Measurements from ENCODE around the gene UBE2E3.
"Not testable (repeated sequence)": the region's sequence is repeated elsewhere in the genome, so short reads cannot be mapped to it uniquely, and the experiment has no call there.

UBE2E3 gene

DNA sequence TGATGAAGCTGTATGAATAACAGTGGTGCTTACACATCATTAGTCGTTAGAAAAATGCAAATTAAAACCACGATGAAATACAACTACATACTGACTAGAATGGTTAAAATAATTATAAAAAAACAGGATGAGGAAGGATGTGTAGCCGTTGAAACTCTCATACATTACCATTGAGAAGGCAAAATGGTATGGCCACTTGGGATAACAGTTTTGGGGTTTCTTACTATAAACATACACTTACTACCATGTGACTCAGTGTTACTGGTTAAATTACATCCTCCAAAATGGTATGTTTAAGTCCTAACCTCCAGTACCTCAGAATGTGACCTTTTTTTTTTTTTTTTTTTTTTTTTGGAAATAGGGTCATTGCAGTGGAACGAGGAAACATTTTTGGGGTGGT, 58.4 kb downstream of the UBE2E3 start:
- DNase-seq (ENCODE audit: low spot score in 2 of 2) (no peak), ATAC-seq (no peak)
- Mint-ChIP-seq H3K9me3 (no peaks in the 10 kb centered on the region), H3K36me3 (no peaks in the 10 kb centered on the region), H3K4me1 (peaks cover 30% of the 10 kb centered on the region), H3K27ac (peak overlapping the region; percentile 91), H3K4me3 (no peak overlapping the region)

DNA sequence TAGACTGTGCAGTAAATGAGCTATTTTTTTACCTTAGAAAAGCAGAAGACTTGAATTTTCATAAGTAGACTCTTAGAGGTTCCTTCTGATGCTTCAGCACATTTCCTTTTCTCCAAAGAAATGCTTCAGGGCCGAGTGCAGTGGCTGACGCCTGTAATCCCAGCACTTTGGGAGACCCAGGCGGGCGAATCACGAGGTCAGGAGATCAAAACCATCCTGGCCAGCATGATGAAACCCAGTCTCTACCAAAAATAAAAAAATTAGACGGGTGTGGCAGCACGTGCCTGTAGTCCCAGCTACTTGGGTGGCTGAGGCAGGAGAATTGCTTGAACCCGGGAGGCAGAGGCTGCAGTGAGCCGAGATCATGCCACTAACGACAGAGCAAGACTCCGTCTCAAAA, 60.4 kb downstream of the UBE2E3 start:
- not testable (repeated sequence) for H3K4me3 Mint-ChIP-seq; ATAC-seq; H3K9me3 Mint-ChIP-seq; H3K27ac Mint-ChIP-seq; H3K36me3 Mint-ChIP-seq; DNase-seq (ENCODE audit: low spot score in 2 of 2)
- H3K4me1 Mint-ChIP-seq, result peaks cover 28% of the 10 kb centered on the region

DNA sequence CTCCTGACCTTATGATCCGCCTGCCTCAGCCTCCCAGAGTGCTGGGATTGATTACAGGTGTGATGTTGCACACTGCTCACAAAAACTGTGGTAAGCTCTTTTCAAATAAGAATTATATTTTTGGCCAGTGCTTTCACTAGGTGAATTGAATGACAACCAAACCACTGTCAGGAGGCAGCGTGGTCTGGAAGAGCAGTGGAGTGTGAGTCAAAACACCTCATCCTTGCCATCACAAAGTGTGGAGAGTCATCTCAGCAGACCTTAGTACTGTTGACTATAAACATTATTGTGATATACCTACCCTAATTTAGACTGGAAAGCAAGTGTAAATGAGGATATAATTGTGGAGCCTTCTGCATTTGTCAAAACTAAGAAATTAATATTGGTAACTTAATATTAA, 61.3 kb downstream of the UBE2E3 start:
- peak; percentile 72 for ATAC-seq
- no peaks in the 10 kb centered on the region for H3K36me3 Mint-ChIP-seq
- H3K27ac Mint-ChIP-seq, result no peak overlapping the region
- H3K4me1 Mint-ChIP-seq, result peaks cover 20% of the 10 kb centered on the region
- H3K9me3 Mint-ChIP-seq, result no peaks in the 10 kb centered on the region
- H3K4me3 Mint-ChIP-seq, result no peak overlapping the region
- DNase-seq (ENCODE audit: low spot score in 2 of 2), result no peak

DNA sequence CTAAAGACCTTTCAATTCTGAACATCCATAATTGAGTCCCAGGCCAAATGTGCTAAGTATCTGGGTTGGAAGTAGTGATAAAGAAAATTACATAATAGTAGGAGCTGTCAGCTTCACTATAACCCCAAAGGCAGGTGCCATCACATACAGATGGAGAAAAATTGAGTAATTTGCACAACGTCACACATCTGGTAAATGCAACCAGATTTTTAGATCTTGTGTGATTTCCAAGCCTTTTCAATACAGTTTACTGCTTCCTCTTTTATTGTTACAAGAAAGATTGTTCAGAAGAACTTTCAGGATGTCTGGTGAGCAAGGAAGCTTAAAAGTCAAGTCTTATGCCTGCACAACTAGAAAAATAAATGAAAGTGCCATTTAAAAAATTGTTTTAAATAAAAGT, 62.3 kb downstream of the UBE2E3 start:
- DNase-seq (ENCODE audit: low spot score in 2 of 2), result no peak
- Mint-ChIP-seq H3K9me3 (no peaks in the 10 kb centered on the region), H3K4me3 (no peak overlapping the region), H3K27ac (no peak overlapping the region), H3K4me1 (peaks cover 9% of the 10 kb centered on the region), H3K36me3 (no peaks in the 10 kb centered on the region)
- ATAC-seq, result no peak

DNA sequence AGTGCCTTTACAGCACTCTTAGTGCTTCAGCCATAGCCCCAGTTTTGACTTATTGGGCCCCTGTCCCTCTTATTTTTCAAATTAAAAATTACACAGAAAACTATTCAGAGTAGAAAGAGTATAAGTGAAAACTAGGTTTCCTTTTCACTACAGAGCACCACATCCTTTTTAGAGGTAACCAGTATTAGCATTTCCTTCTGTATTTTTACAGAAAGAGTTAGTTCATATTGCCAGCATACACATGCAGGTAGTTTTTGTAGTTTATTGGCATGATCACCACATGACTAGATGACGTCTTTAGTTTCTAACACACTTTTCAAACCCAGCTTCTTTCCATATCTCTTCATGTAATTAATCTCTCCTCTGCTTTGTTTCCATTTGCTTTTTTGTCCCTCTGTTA, 66.4 kb downstream of the UBE2E3 start:
- Mint-ChIP-seq H3K27ac (no peak overlapping the region), H3K9me3 (no peaks in the 10 kb centered on the region), H3K36me3 (no peaks in the 10 kb centered on the region), H3K4me3 (no peak overlapping the region), H3K4me1 (no peaks in the 10 kb centered on the region)
- peak; percentile 61 for ATAC-seq
- no peak for DNase-seq (ENCODE audit: low spot score in 2 of 2)

DNA sequence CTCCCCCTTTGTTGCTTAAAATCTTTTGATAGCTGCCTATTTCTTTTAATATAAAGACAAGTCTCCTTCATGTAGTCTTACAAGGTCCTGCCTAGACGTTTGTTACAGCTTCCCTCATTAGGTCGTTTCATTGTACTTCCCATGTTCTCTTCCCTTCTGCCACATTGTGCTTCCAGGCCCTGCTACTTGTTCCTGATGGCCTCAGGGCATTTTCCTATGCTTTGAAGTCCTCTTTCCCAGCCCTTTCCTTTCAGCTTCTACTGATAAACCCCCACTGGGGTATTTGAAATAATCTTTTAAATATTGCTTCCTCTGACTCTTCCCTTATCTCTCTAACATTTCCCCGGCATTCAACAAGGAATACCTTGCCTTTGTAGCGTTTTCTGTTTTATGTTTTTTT, 67.4 kb downstream of the UBE2E3 start:
- no peaks in the 10 kb centered on the region for H3K9me3 Mint-ChIP-seq
- H3K27ac Mint-ChIP-seq, result no peak overlapping the region
- DNase-seq (ENCODE audit: low spot score in 2 of 2) (no peak), ATAC-seq (no peak)
- no peak overlapping the region for H3K4me3 Mint-ChIP-seq
- no peaks in the 10 kb centered on the region for H3K36me3 Mint-ChIP-seq
- peaks cover 9% of the 10 kb centered on the region for H3K4me1 Mint-ChIP-seq

DNA sequence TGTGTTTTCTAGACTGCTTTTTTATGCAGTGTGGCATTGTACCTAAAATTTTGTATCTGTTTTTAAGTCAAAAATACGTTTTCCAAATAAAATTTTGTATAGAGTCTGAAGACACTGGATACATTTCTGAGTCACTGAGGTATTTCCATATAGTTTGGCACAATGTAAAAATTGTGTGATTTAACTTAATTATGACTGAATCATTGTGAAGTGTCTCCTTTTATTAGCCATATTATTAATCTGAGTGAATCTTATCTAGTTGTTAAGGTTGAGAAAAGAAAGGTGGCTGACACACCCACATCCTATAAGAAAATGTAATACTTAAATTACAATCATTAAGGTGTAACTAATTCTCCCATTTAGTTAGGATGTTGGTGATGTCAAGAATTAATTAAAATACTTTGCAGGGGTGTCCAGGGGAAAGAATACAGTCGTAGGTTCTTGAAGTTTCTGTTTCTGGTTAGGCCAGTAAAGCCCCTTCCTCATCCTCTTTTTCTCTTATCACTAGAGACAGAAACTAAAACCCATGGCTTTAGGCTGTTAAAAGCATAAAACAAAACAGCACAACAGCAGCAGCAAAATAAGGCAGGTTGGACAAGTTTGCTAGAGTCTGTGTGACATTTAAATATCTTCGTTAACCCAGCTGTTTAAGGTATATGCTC, 71.6 kb downstream of the UBE2E3 start:
- Mint-ChIP-seq H3K4me3 (no peak overlapping the region), H3K9me3 (no peaks in the 10 kb centered on the region), H3K27ac (peak overlapping the region; percentile 56), H3K4me1 (peaks cover 26% of the 10 kb centered on the region), H3K36me3 (no peaks in the 10 kb centered on the region)
- ATAC-seq (no peak), DNase-seq (ENCODE audit: low spot score in 2 of 2) (no peak)

DNA sequence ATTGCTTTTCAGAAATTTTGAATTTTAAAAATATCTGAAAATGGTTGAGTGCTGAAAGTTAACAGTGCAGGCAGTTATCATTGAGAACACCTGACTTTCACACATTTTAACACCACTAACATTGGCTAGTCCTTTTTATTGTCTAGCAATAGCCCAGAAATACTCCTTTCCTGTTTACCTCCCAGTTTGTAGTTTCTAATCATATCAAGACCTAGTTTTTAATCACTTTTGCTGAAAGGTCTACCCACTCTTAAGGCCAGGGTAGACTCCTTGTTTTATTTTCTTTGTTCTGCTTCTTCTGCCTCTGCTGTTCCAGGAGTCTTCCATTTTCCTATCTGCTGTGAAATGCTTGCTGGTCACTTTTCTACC, 72.1 kb downstream of the UBE2E3 start:
- peak; percentile 81 for ATAC-seq
- H3K36me3 Mint-ChIP-seq, result no peaks in the 10 kb centered on the region
- peaks cover 26% of the 10 kb centered on the region for H3K4me1 Mint-ChIP-seq
- DNase-seq (ENCODE audit: low spot score in 2 of 2), result no peak
- no peaks in the 10 kb centered on the region for H3K9me3 Mint-ChIP-seq
- H3K27ac Mint-ChIP-seq, result peak overlapping the region; percentile 56
- H3K4me3 Mint-ChIP-seq, result peak overlapping the region; percentile 4

DNA sequence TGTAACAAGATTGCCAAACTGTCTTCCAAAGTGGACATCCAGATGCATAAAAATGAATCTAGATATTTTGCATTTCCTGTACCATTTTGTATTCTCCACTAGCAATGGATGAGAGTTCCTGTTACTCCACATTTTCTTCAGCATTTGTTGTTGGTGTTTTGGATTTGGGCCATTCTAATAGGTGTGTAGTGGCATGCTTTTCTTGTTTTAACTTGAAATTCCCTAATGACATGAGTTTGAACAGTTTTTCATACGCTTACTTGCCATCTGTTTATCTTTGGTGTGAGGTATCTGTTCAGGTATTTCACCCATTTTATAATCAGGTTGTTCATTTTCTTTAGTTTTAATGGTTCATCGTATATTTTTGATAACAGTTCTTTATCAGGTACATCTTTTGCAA, 73.9 kb downstream of the UBE2E3 start:
- H3K4me1 Mint-ChIP-seq, result peaks cover 26% of the 10 kb centered on the region
- DNase-seq (ENCODE audit: low spot score in 2 of 2), result no peak
- H3K4me3 Mint-ChIP-seq, result no peak overlapping the region
- no peak for ATAC-seq
- no peak overlapping the region for H3K27ac Mint-ChIP-seq
- no peaks in the 10 kb centered on the region for H3K9me3 Mint-ChIP-seq
- H3K36me3 Mint-ChIP-seq, result no peaks in the 10 kb centered on the region

DNA sequence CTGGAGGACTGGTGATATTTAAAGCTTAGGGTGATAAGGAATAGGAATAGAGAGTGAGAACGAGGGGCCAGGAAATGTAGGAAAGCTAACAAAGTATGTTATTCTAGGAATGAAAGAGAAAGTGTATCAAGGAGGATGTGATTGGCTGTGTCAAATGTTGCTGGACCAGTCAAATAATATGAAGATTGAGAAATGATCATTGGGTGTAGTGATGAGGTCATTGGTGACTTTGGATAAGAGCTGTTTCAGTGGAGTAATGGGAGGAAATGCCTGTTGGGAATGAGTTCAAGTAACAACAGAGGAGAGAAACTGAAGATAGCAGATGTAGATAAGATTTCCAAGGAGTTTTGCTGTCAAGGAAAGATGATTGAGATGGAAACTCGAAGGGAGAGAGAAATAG, 74.4 kb downstream of the UBE2E3 start:
- Mint-ChIP-seq H3K27ac (no peak overlapping the region), H3K4me1 (peaks cover 26% of the 10 kb centered on the region), H3K9me3 (no peaks in the 10 kb centered on the region), H3K4me3 (no peak overlapping the region), H3K36me3 (no peaks in the 10 kb centered on the region)
- ATAC-seq, result no peak
- DNase-seq (ENCODE audit: low spot score in 2 of 2), result no peak

DNA sequence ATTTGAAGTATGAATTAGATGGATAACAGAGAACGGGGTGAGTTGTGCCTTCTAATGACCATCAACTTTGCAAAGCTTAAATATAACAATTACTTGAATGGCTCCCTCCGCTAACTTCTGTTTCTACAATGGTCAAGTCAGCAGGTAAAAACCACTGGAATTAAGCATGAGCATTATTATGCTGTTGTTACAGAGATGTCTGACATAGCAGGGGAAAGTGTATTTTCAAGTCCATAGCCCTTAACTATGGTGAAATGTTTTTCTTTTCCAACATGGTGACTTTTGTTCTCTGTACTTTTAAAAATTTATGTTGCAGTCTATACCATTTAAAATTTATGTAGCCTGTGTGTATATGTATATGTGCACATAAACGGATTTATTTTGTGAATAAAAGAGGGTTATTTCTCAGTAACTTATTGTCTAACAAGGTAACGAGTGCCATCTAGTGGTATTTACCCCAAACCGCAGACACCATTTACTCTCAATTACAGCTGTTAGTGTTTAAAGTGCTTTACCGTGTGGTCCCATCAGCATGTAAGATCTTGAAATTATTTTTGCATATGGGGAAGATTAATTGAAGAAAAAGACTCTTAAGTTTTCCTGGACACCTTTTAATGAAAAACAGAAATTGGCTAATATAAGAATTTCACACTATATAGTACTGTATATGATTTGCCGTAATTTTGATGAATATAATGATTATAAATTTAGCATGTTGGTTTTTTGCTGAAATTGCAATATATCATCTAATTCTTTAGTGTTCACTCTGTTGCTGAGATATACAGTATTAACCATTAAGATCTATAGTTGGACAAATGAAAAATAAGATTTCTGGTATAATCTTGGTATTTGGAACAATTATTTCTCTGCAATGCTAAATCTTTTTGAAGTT, 78.2 kb downstream of the UBE2E3 start:
- peaks cover 12% of the 10 kb centered on the region for H3K36me3 Mint-ChIP-seq
- DNase-seq (ENCODE audit: low spot score in 2 of 2) (peak in 1 of 2 donors; percentile 24), ATAC-seq (no peak)
- H3K9me3 Mint-ChIP-seq, result no peaks in the 10 kb centered on the region
- no peak overlapping the region for H3K4me3 Mint-ChIP-seq
- no peak overlapping the region for H3K27ac Mint-ChIP-seq
- peaks cover 12% of the 10 kb centered on the region for H3K4me1 Mint-ChIP-seq

DNA sequence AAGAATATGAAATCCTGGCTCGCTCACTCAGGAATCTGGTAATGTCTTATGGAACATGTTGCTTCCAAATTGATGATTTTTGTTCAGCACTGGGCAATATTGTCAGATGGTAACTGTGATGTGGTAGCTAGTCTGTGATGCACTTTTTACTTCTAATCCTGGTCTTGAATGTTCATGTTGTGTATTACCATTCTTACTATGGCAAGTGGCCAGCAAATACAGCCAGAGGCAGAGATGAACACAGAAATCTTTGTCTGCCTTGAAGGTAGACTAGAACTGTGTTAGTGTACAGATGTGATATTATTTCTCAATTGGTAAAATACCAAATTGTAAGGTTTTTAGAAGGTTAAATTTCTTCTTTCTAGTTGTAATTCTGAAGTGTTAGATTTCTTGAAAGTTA, 83.3 kb downstream of the UBE2E3 start:
- H3K27ac Mint-ChIP-seq, result no peak overlapping the region
- no peaks in the 10 kb centered on the region for H3K9me3 Mint-ChIP-seq
- ATAC-seq (no peak), DNase-seq (ENCODE audit: low spot score in 2 of 2) (no peak)
- no peaks in the 10 kb centered on the region for H3K4me1 Mint-ChIP-seq
- no peak overlapping the region for H3K4me3 Mint-ChIP-seq
- H3K36me3 Mint-ChIP-seq, result peaks cover 12% of the 10 kb centered on the region

DNA sequence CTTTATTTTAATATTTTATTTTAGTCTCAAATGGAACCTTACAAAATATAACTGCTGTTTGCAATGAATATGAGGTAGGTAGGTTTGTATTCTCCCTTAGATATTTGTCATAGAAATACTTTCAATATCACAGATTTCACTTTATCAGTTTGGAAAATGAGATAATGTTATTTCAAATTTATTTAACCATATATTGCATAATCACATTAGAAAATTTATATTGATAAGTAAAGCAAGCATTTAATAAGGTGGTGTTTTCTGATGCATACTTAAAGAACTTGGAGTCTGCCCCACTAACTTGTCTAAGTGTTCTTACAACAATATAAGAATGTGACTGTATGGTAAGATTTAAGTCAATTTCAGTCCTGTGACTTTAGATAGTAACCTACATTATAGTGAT, 85.1 kb downstream of the UBE2E3 start:
- Mint-ChIP-seq H3K36me3 (peaks cover 10% of the 10 kb centered on the region), H3K4me3 (no peak overlapping the region)
- ATAC-seq, result no peak

DNA sequence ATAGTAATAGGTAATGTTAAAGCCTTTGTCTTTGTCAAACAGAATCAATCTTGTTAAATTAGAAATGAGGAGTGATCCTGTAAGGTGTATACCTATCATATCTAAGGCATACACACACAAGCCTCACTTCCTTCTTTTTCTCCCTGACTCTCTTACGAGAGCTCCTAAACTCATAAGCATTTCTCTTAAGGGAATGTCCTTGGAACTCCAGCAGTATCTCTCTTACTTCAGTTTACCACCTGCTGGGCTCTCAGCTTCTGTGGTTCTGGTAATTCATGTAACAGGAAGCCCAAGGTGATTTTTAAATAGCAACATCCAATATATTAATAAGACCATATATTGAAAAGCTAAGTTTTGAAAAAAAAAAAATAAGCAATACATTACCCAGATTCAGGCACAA, 85.9 kb downstream of the UBE2E3 start:
- Mint-ChIP-seq H3K36me3 (peaks cover 6% of the 10 kb centered on the region), H3K27ac (no peak overlapping the region), H3K4me3 (no peak overlapping the region), H3K9me3 (no peaks in the 10 kb centered on the region), H3K4me1 (no peaks in the 10 kb centered on the region)
- DNase-seq (ENCODE audit: low spot score in 2 of 2) (no peak), ATAC-seq (no peak)

More for the DNA sequence above, 85.1 kb downstream of the UBE2E3 start:
- Mint-ChIP-seq H3K9me3 (no peaks in the 10 kb centered on the region), H3K4me1 (no peaks in the 10 kb centered on the region), H3K27ac (no peak overlapping the region)
- no peak for DNase-seq (ENCODE audit: low spot score in 2 of 2)

DNA sequence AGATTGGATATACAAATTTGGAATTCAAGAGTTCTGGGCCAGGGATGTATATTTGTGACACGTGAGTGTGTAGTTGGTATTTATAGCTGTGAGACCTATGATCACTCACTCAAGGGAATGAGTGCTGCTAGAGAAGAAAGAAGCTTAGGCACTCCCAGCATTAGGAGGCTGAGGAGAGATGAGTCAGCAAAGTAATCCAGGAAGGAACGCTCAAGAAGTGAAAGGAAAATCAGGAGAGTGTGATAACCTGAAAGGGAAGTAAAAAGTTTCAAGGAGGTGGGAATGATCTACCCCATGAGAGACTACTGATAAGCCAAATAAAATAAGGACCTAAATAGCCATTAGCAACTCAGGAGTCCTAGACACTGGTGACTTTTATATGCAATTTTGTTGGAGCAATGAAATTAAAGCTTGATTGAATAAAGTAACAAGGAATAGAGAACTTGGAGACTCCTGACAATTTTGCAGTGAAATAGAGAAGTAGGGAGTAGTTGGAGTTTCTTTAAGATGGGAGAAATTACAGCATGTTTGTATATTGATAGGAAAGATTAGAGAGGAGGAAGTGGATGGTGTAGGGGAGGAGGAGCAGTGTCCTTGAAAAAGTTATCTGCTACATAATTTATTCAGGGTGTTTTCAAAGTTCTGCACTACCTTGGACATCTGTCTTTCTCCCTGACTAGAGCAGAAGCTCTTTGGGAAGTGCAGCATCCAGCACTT, 89.9 kb downstream of the UBE2E3 start:
- H3K9me3 Mint-ChIP-seq, result no peaks in the 10 kb centered on the region
- no peak overlapping the region for H3K4me3 Mint-ChIP-seq
- ATAC-seq, result no peak
- H3K27ac Mint-ChIP-seq, result no peak overlapping the region
- H3K4me1 Mint-ChIP-seq, result peaks cover 6% of the 10 kb centered on the region
- no peak for DNase-seq (ENCODE audit: low spot score in 2 of 2)
- no peaks in the 10 kb centered on the region for H3K36me3 Mint-ChIP-seq

DNA sequence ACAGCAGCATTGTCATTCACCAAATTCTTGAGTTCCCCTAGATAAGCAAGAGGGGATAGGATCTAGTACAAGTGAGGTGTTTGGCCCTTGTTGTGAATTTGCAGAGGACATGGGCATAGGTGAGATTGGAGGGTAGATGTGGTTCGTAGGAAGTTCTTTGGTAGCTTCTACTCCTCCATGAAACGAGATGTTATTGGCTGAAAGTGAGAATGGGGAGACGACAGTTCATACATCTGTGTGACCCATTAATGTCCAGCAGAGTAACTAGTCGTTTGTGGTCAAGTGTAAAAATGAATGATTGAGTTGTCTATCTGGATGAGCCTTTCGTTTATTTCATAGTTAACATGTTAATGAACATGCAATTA, 90.4 kb downstream of the UBE2E3 start:
- Mint-ChIP-seq H3K9me3 (no peaks in the 10 kb centered on the region), H3K27ac (no peak overlapping the region), H3K36me3 (peaks cover under 1% of the 10 kb centered on the region), H3K4me1 (peaks cover 6% of the 10 kb centered on the region), H3K4me3 (no peak overlapping the region)
- DNase-seq (ENCODE audit: low spot score in 2 of 2), result no peak
- ATAC-seq, result no peak
